Measurements from ENCODE around the gene CALHM2.

CALHM2 gene

DNA sequence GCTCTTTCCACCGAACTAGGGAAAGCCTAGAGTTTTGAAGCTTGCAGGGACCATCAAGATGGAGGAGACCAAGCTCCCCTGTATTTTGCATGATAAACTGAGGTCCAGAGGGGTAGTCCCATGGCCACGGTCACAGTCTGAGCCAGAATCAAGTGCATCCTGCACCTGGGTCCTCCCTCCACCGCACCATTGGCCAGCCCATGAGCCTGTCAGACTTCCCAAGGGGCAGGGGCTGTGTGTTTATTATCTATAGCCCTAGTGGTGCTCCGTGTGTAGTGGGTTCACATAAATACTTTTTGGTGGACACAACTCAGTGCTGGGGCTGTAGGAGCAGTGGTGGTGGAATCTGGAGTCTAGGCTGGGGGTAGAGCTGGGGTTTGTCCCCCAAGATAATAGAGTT lies 23.3 kb upstream of the CALHM2 start:
- no peak for DNase-seq

DNA sequence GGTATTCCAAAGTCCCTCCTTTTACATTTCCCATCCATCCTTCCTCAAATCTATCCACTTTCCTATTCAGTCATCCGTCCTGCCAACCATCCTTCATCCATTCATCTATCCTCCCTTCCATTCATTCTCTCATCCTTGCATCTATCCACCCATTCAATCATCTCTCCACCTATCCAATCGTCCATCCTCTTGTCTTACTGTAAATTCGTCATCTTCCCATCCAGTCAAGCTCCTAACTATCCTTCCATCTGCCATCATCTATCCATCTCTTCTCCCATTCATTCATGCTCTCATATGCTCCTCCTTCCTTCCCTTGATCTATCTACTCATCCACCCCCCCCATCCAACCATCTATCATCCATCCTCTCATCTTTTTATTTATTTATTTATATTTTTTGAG lies 21.9 kb upstream of the CALHM2 start:
- no peak for DNase-seq

DNA sequence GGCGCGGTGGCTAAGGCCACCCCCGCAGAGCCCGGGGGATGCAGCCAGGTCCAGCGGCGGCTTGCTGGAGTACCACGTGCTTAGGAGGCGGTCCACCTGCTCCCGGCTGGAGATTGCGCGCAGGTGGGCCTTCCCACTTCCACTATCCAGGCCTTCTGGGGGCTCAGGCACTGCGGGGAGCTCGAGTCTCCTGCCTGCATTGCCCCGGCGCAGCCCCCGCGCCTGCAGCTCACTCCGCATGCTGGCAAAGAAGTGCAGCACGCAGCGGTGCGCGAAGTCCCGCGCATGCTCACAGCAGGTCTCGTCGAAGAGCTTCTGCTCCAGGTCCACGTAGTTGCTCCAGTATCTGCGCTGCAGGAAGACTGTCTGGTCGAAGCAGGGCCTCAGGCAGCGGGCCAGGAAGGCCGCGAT lies 21.1 kb upstream of the CALHM2 start:
- DNase-seq: no peak

DNA sequence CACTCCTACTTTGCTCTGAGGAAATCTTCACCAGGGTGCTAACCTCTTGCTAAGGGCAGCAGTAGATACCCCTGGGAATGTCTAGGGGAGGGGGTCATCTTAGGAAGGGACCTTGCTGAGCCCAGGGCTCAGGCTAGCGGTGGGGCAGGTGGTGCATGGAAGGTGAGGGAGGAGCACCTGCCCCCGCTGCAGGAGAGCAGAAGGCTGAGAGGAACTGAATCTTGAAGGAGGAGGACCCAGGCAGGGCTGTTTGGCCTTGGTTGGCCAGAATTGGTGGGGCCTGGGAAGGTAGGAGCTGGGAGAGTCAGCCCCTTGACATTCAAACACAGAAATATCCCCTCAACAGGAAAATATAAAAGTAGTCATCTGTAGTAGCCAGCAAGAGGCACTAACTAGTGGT lies 19.8 kb upstream of the CALHM2 start:
- no peak for DNase-seq

DNA sequence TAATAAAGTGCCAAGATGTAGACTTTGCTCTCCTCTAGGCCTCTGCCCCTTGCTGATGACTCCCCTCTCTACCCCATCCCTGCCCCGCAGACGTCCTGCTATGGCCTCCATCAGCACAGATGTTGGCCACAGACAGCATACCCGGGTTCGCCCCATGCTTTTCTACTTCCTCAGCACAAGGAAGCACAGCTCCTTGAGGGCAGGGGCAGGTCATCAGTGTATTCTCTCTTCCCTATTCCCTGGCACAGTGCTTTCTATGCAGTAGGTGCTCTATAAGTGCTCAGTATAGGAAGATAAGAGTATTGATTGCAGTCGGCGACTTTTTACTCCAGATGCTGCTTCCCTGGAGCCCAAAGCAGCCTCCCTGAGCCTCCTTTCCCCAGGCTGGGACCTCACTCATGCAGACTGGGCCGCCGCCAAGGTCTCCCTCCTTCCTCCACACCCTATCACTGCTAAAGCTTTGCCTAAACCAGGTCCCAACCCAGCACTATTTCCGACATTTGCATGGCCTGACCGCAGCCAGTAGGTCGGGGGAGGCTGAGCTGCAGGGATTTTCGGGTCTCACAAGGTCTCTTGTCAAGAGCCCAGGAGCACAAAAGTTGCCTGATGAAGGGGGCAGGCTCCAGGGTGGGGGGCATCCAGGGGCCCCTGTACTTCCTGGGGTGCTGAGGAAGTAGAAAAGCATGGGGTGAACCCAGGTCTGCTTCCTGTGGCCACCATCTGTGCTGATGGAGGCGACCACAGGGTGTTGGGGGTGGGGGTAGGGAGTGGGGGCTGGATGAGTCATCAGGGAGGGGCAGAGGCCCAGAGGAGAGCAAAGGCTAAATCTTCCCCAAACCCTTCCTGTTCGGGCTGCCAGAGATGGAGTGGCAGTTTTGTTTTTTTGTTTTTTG lies 18.8 kb upstream of the CALHM2 start:
- no peak for DNase-seq

DNA sequence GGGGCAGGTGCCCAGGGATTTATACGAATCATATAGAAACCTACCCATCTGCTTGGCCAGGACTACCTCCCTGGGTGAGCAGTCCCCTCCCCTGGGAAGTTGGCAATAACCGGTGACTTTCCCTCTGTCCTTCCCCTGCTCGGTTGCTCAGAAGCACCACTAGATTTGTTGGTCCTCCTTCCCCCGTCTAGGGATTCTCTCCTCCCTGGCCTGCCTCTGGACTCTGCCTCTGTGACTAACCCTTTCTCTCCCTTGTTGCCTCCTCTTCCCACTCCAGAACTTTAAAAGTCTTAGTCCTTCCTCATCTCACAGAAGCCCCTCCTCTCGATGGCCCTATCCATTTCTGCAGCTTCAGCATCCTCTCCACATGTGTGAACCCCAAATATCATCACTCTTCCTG lies 17.0 kb upstream of the CALHM2 start:
- DNase-seq: no peak

DNA sequence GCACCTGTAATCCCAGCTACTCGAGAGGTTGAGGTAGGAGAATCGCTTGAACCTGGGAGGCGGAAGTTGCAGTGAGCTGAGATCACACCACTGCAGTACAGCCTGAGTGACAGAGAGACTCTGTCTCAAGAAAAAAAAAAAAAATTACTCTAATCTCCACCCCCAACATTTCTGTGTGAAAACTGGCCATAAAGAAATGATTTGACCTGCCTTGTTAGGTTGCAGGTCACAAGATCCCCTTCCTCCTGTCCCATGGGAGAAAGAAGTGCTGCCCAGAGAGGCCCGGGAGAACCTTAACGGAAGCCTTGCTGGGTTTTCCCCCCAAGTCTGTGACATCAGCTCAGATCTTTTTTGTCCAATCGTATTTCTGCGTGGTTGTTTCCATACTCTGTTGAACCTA lies 15.2 kb upstream of the CALHM2 start:
- no peak for DNase-seq

DNA sequence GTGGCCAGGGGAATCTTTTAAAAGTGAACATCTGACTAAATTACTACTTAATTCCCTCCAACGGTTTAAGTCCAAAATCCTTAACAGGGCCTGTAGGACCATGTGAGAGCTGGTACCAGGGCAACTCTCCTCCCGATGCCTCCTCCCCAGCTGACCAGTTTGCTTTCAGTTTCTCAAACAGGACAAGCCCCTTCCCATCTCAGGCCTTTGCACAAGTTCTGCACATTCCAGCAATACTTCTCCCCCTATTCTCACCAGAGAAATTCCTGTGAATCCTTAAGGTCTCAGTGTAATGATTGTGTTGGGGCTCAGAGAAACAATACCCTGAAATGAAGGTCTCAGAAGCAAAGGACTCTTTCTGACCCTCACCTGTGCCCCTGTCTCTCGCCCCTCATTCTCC lies 14.6 kb upstream of the CALHM2 start:
- DNase-seq: no peak

DNA sequence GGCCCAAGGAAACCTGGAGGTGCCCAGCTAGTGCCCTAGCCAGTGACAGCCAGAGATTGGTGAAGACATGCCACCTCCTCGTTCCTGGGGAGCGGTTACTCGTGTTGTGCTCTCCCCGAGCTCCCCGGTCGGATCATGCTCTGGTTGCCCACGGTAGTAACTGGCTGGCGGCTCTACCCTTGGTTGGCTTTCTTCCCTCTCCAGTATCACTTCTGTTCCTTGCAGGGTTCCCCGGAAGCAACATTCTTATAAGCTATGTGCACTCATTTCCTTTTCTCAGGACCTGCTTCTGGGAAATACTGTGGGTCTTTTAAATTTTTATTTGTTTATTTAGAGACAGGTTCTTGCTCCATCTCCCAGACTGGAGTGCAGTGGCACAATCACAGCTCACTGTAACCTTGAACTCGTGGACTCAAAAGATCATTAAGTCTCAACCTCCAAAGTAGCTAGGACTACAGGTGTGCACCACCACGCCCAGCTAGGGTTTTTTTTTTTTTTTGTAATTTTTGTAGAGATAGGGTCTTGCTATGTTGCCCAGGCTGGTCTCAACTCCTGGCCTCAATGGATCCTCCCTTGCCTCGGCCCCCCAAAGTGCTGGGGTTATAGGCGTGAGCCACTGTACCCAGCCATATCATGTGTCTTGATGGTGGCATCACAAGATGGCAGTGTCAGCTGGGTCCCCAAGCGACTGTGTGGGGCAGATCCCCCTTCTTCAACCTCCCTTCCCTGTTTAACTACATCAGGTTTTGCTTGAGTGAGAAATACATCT lies 13.4 kb upstream of the CALHM2 start:
- no peak for DNase-seq

DNA sequence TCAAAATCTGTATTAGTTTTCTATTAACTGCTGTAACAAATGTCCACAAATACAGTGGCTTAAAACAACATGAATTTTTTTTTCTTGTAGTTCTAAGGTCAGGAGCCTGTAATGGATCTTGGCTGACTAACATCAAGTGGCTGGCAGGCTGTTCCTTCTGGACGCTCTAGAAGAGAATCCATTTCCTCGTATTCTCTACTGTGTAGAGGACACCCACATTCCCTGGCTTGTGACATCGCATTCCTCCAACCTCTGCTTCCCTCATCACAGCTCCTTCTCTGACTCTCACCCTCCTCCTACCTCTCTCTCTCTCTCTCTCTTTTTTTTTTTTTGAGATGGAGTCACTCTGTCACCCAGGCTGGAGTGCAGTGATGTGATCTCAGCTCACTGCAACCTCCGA lies 11.3 kb upstream of the CALHM2 start:
- DNase-seq: no peak

DNA sequence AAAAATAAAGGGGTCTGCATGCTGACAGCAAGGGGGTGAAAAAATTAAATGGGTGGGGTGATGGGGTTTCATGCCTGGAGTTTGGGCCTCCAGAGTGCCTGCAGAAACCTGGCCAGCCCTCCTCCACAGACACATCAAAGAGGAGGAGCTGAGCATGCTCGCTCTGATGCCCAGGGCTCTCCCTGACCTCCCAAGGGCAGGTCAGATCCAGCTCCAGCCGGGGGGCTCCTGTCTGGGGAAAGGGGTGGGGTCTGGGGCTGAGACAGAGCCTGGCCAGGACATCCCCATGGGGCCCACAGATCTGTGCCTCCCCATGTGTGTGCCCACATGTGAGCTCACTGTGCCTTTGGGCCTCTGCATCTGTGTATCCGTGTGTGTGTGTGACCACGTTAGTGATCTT lies 7.4 kb upstream of the CALHM2 start:
- DNase-seq: no peak

DNA sequence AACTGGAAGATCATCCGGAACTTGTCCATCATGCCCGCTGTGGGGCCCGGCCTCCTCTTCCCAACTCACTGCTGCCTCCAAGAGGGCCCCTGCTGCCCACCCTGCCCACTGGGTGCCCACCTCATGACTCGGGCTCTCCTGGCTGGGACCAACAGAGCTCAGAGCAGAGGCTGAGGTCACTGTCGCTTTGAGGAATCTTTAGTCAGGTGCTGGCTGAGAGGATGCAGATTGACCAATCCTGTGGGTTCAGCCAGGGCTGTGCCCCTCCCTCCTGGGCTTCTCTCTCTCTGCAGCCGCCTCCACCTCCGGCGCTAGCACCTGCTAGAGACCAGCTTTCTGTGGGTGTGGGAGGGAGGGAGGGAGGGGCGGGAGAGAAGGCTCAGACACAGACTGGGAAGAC lies 6.5 kb upstream of the CALHM2 start, which contains the start of gene CALHM1:
TSS of gene CALHM1 (minus strand) at position 181 of the 400 bp plus-strand sequence. CDS start at position 32, 149 bp downstream.
- no peak for DNase-seq

DNA sequence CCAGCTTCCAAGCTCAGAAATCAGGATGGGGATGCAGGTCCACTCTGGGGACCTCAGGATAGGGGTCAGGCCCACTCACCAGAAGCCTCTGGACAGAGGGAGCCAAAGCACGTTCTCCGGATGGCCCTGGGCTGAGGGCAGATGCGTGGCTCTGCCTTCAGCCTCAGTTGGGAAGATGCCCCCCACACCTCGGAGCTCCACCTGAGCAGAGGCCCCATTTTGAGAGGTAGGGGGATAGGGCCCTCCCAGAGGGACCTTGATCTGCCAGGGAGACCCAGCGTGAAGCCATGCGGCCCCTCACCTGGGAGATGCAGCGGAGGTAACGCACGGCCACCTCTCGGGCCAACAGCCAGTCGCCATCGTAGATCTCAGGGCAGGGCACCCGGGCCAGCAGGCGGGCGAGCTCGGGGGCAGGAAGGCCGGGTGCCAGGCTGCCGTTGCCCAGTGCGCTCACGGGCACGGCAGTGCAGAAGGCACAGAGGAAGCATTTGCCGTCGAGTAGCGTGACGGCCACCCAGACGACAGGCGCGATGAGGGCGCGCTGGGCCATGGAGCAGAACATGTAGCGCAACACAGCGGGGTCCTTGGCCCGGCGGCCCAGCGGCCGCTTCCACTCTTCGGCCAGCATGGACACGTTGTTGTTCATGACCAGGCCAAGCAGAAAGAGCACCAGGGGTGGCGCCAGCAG lies 5.9 kb upstream of the CALHM2 start:
- no peak for DNase-seq

DNA sequence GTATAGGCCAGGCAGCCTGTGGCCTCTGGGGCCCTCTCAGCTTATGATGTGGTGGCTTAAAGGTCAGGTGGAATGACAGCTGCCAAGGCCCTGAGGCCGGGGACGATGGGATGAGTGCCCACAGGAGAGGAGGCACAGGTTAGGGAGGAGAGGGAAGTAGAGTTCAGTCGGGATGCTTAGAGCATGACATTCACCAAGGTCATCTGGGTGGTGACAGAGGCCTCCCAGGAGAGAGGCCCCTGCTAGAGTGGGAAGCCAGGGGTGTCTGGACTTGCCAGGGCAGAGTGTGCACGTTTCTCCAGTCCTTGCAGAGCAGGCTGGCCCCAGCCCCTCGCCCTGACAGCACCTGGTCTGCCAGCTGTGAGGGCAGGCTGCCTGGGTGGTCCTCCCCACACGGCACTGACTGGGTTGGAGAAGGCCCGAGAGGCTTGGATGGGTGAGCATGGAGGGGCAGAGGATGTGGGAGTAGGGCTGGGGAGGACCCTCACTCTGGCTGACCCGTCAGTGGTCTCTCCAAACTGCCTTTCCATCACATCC lies 5.1 kb upstream of the CALHM2 start:
- no peak for DNase-seq

DNA sequence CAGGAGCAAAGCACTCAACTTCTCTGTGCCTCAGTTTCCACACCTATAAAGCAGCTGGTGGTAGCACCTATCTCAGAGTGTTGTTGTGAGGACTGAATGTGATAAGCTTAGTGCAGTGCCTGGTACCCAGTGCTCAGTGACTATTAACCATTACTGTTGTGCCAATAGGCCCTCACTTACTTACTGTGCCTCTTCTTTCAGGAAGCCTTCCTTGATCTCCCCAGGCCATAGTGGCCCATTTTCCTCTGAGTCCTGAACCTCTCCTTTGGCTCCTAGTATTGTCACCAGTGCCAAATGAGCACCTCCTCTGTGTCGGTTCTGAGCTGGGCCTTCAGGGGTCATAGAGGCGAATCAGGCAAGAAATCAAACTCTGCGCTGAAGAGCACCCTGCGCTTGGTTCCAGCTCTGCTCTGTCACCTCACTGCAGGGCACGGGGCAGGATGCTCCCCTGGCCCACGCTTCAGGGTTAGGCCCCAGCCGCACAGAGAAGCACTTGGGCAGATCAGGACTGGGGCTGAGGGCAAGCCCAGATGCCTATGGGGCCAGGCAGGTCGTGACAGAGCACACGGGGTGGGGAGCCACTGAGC lies 4.0 kb upstream of the CALHM2 start:
- DNase-seq: no peak

DNA sequence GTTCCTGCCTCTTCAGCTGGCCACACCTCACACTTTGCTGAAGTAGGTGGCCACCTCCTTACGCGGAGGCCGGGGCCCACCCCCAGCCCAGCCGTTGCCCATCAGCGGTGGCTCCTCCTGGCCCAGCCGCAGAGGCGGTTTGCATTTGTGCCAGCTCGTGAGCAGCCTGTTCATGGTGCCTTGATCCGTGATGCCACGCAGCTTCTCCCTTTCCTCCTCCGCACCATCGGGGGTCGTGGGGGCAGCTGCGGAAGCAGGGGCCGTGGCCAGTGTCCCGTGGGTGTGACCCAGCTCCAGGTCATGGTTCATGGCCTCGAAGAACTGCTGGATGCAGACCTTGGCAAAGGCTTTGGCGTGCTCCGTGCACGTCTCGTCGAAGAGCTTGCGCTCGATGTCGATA lies 3.1 kb upstream of the CALHM2 start:
- DNase-seq: no peak

DNA sequence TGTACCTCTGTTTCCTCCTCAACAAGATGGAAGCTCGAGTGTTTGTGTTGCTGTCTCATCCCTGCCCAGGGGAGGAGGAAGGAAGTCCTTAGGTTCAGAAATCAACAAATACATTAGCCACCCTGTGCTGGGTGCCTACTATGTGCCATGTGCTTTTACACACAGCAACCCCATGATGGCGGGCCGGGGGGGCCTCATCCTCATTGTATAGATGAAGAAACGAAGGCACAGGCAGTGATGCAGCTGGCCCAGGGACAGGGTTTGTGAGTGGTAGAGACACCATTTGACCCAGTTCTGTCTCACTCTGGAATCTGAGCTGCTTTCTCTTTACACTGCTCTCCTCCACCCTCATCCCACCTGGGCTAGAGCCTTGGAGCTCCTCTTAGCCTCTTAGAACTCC lies 1.9 kb upstream of the CALHM2 start:
- DNase-seq: no peak

DNA sequence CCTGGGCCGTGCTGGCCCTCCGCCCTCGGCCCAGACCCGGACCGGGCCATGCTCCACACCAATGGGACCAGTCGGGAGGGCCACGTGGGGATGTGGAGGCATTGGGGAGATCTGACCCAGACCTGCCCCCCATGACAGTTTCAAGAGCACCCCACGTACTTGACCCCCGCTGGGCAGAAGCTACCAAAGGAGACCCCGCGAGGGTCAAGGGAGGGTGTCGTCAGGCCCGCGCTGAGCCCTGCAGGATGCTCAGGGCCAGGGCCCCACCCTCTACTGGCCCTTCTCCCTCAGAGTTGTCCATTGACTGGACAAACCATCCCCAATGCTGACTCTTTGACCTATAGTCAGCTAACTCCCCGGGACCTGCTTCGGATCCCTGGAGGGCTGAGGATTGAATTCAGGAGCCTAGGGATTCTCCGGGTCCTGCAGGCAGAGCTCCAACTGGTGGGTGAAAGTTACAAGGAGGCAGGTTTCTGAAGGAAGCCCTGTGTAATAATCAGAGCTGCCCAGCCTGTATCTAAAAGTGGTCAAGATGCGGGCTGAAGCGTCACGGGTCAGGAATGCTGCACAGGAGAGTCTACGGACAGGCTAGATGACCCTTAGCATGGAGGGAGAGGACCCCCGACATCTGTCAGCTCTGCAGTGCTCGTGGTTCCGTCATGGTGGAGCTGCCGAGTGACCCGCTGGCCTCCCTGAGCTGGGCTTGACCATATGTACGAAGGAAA lies 498 bp upstream of the CALHM2 start:
- no peak for DNase-seq

DNA sequence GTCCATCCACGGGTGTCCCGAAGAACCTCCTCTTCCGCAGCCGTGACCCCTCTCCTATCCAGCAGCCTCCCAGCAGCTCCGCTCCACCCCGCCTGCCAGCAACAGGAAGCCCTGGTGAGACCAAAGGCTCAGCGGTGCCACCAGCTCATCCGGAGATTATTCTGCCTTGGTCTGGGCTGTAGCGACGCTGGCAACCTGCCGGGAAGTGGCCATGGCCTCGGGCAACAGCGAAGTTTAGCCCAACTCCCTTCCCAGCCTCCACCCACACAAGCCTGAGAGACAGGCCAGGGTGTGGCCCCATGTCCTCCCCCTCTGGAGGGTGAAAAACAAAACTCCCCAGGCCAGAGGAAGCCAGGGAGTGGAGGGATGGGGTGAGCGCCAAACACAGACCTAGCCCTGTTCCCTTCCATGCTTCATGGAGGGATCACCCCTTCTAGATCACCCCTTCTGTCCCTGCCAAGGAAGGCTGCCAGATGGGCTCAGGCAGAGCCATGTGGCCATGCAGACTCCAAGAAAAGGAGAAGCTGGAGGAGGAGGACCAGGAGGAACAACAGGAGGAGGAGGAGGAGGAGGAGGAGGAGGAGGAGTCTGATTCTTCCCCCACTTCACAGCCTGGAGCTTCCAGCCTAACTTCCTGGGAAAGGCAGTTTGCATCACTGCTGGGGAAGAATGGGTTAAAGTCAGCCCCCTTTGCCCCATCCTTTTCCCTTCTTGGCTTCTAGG lies 918 bp downstream of the CALHM2 start:
- DNase-seq: no peak

DNA sequence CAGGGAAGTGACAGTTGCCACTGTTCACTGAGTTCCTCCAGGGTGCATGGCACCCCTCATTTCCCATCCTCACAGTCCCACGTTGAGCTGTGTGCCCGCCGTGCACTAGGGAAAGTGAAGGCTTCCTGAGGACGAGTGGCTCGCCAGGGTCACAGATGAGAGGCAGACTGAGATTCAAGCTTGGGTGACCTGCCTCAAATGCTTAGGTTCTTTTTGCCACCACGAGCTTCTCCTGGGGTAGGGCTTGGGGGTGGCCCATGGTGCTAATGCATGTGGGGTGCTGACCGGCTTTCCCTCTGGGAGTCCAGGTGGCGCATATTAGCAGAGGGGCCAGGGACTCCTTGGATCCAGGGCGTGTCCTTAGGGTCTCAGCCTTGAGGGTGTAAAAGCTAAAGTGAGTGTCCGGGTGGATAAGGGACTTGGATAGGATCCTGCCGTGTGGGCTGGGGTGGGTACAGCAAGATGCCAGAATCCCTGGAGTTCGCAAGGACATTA lies 1.9 kb downstream of the CALHM2 start:
- no peak for DNase-seq
